SK-N-SH treated with all-trans-retinoic acid at 6 μM for 48 hours (cell line): ENCODE results near the gene PRAMEF11.
A peak's percentile ranks its signal among the peaks of the same experiment; 100 is the strongest.
"Not testable (repeated sequence)": the region's sequence is repeated elsewhere in the genome, so short reads cannot be mapped to it uniquely, and the experiment has no call there.

ENCODE experiments used
- ATAC-seq: fragments of 200-7000 bp; cut with Tn5 transposase; 3 replicates; pipeline ENCODE4 v1.9.1; 2020; ENCODE audit warnings: mild to moderate bottlenecking, moderate library complexity
- BACH2 ChIP-seq: fragments of 250-450 bp; sonication (Bioruptor Pico); IDR thresholded peaks from 2 replicates; pipeline ENCODE4 v1.9.0; 2021; ENCODE audit warnings: mild to moderate bottlenecking, borderline replicate concordance
- CSDC2 ChIP-seq: fragments of 250-450 bp; sonication (Bioruptor Pico); IDR thresholded peaks from 2 replicates; pipeline ENCODE4 v1.5.0; 2020; ENCODE audit warnings: mild to moderate bottlenecking, moderate library complexity
- CSRNP3 ChIP-seq: fragments of 250-450 bp; sonication (Bioruptor Pico); IDR thresholded peaks from 2 replicates; pipeline ENCODE4 v1.5.1; 2021; ENCODE audit warnings: mild to moderate bottlenecking, moderate library complexity
- ESRRG ChIP-seq: fragments of 250-450 bp; sonication (Bioruptor Pico); IDR thresholded peaks from 2 replicates; pipeline ENCODE4 v1.6.1; 2021; ENCODE audit warnings: mild to moderate bottlenecking
- GLIS3 ChIP-seq: fragments of 250-450 bp; sonication (Bioruptor Pico); IDR thresholded peaks from 2 replicates; pipeline ENCODE4 v1.5.0; 2020; ENCODE audit warnings: mild to moderate bottlenecking, moderate library complexity
- POU6F1 ChIP-seq: fragments of 250-450 bp; sonication (Bioruptor Pico); IDR thresholded peaks from 2 replicates; pipeline ENCODE4 v1.8.0; 2021; ENCODE audit warnings: low read depth, mild to moderate bottlenecking, moderate library complexity, borderline replicate concordance
- PPARA ChIP-seq: fragments of 250-450 bp; sonication (Bioruptor Pico); IDR thresholded peaks from 2 replicates; pipeline ENCODE4 v1.5.0; 2020; ENCODE audit warnings: mild to moderate bottlenecking, borderline replicate concordance
- SNAI2 ChIP-seq: fragments of 250-450 bp; sonication (Bioruptor Pico); IDR thresholded peaks from 2 replicates; pipeline ENCODE4 v1.5.0; 2020; ENCODE audit warnings: mild to moderate bottlenecking, moderate library complexity
- TOX ChIP-seq: fragments of 250-450 bp; sonication (Bioruptor Pico); IDR thresholded peaks from 2 replicates; pipeline ENCODE4 v1.8.0; 2021; ENCODE audit warnings: mild to moderate bottlenecking, moderate library complexity, borderline replicate concordance
- ZC3H10 ChIP-seq: fragments of 250-450 bp; sonication (Bioruptor Pico); IDR thresholded peaks from 2 replicates; pipeline ENCODE4 v1.5.1; 2021; ENCODE audit warnings: mild to moderate bottlenecking, moderate library complexity
- ZFP3 ChIP-seq: fragments of 250-450 bp; sonication (Bioruptor Pico); IDR thresholded peaks from 2 replicates; pipeline ENCODE4 v1.5.0; 2020; ENCODE audit warnings: mild to moderate bottlenecking, moderate library complexity
- ZFP30 ChIP-seq: fragments of 450-650 bp; formaldehyde crosslinking; IDR thresholded peaks from 2 replicates; pipeline ENCODE4 v1.5.0; 2022; ENCODE audit warnings: mild to moderate bottlenecking, moderate library complexity
- ZNF565 ChIP-seq: fragments of 450-650 bp; formaldehyde crosslinking; conservative IDR thresholded peaks from 2 replicates; pipeline ENCODE4 v1.5.0; 2020; ENCODE audit warnings: low read depth, mild to moderate bottlenecking, moderate library complexity
- ZNF70 ChIP-seq: fragments of 450-650 bp; formaldehyde crosslinking; IDR thresholded peaks from 2 replicates; pipeline ENCODE4 v1.5.0; 2020; ENCODE audit warnings: mild to moderate bottlenecking, moderate library complexity
- ZNF8 ChIP-seq: fragments of 450-650 bp; formaldehyde crosslinking; IDR thresholded peaks from 2 replicates; pipeline ENCODE4 v1.5.0; 2020; ENCODE audit warnings: mild to moderate bottlenecking, moderate library complexity
- TF ChIP-seq, protein P1 (sequence below): fragments of 250-450 bp; sonication (Bioruptor Pico); IDR thresholded peaks from 2 replicates; pipeline ENCODE4 v1.5.1; 2020; ENCODE audit warnings: low read depth, mild to moderate bottlenecking, moderate library complexity
- TF ChIP-seq, protein P2 (sequence below): fragments of 250-450 bp; sonication (Bioruptor Pico); IDR thresholded peaks from 2 replicates; pipeline ENCODE4 v1.5.0; 2020; ENCODE audit warnings: mild to moderate bottlenecking, moderate library complexity

Gene PRAMEF11

DNA sequence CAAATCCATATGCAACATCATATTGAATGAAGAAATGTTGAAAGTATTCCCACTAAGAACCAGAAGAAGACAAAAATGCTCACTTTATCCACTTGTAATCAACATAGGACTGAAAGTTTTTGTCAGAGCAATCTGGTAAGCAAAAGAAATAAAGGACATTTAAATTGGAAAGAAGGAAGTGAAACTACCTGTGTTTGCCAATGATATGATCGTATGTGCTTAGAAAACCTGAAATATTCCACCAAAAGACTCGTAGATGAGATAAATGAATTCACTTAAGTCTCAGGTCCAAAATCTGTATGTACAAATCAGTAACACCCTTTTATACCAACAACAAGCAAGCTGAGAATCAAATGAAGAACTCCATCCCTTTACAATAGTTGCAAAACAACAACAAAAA, 31.5 kb downstream of the PRAMEF11 start:
- ATAC-seq: no peak
- no peak for TF ChIP-seq GLIS3
- TF ChIP-seq POU6F1 (CRISPR knock-in tag): no peak
- no peak for TF ChIP-seq CSRNP3 (CRISPR knock-in tag)
- no peak for TF ChIP-seq ZFP30 (CRISPR knock-in tag)
- TF ChIP-seq SNAI2: no peak
- TF ChIP-seq CSDC2 (CRISPR knock-in tag): no peak
- TF ChIP-seq BACH2: no peak
- no peak for TF ChIP-seq ESRRG
- TF ChIP-seq, protein P1, sequence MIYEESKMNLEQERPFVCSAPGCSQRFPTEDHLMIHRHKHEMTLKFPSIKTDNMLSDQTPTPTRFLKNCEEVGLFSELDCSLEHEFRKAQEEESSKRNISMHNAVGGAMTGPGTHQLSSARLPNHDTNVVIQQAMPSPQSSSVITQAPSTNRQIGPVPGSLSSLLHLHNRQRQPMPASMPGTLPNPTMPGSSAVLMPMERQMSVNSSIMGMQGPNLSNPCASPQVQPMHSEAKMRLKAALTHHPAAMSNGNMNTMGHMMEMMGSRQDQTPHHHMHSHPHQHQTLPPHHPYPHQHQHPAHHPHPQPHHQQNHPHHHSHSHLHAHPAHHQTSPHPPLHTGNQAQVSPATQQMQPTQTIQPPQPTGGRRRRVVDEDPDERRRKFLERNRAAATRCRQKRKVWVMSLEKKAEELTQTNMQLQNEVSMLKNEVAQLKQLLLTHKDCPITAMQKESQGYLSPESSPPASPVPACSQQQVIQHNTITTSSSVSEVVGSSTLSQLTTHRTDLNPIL (CRISPR knock-in tag): no peak
- no peak for TF ChIP-seq ZC3H10 (CRISPR knock-in tag)
- TF ChIP-seq ZNF70 (CRISPR knock-in tag): no peak
- TF ChIP-seq, protein P2, sequence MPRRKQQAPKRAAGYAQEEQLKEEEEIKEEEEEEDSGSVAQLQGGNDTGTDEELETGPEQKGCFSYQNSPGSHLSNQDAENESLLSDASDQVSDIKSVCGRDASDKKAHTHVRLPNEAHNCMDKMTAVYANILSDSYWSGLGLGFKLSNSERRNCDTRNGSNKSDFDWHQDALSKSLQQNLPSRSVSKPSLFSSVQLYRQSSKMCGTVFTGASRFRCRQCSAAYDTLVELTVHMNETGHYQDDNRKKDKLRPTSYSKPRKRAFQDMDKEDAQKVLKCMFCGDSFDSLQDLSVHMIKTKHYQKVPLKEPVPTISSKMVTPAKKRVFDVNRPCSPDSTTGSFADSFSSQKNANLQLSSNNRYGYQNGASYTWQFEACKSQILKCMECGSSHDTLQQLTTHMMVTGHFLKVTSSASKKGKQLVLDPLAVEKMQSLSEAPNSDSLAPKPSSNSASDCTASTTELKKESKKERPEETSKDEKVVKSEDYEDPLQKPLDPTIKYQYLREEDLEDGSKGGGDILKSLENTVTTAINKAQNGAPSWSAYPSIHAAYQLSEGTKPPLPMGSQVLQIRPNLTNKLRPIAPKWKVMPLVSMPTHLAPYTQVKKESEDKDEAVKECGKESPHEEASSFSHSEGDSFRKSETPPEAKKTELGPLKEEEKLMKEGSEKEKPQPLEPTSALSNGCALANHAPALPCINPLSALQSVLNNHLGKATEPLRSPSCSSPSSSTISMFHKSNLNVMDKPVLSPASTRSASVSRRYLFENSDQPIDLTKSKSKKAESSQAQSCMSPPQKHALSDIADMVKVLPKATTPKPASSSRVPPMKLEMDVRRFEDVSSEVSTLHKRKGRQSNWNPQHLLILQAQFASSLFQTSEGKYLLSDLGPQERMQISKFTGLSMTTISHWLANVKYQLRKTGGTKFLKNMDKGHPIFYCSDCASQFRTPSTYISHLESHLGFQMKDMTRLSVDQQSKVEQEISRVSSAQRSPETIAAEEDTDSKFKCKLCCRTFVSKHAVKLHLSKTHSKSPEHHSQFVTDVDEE (CRISPR knock-in tag): no peak
- no peak for TF ChIP-seq PPARA (CRISPR knock-in tag)
- TF ChIP-seq ZFP3 (CRISPR knock-in tag): no peak

DNA sequence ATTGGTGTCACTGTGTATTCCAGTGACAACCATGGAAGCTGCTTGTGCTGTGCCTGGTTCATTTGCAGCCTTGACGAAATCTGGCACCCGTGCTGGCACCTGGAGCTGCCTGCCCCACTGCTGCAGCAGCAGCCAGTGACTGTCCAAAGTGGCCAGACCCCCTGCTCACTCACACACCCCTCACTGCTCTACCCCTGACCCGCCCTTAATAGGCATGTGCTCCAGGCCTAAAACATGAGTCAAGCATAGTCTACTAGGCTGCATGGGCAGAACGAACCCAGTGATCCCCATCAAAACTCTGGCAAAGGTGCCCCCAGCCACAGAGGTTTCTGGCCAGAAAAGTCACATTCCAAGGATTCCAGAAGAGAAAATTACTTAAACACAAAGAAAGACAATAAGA, 32.3 kb downstream of the PRAMEF11 start:
- TF ChIP-seq POU6F1 (CRISPR knock-in tag) (no peak), PPARA (CRISPR knock-in tag) (no peak), SNAI2 (no peak), ESRRG (no peak), TOX (CRISPR knock-in tag) (no peak), CSDC2 (CRISPR knock-in tag) (no peak), ZNF8 (CRISPR knock-in tag) (no peak), BACH2 (no peak), ZFP3 (CRISPR knock-in tag) (no peak), GLIS3 (no peak), ZNF565 (CRISPR knock-in tag) (no peak), ZNF70 (CRISPR knock-in tag) (no peak)
- TF ChIP-seq, protein P1 (CRISPR knock-in tag): no peak
- no peak for ATAC-seq

GRCh38 chr1:12791097-12791496, 40.1 kb downstream of the PRAMEF11 start, which contains the start of gene PRAMEF1:
TSS of gene PRAMEF1 (plus strand) at chr1:12791397. CDS start at chr1:12793228, 1,831 bp downstream.
- not testable (repeated sequence) for ATAC-seq

DNA sequence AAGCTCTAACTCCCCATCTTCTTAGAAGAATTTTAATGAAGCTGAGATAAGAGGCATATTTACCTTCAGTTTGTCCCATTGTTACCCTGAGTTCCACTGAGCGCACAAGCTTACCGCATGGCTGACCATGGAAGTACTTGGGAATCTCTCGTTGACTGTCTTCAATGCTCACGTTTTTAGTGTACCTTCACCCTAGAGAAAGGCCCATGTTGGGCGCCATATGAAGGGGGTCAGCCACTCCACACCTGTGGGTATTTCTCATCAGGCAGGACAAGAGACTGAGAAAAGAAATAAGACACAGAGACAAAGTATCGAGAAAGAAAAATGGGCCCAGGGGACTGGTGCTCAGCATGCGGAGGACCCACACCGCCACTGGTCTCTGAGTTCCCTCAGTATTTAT, 46.5 kb downstream of the PRAMEF11 start:
- not testable (repeated sequence) for ATAC-seq

DNA sequence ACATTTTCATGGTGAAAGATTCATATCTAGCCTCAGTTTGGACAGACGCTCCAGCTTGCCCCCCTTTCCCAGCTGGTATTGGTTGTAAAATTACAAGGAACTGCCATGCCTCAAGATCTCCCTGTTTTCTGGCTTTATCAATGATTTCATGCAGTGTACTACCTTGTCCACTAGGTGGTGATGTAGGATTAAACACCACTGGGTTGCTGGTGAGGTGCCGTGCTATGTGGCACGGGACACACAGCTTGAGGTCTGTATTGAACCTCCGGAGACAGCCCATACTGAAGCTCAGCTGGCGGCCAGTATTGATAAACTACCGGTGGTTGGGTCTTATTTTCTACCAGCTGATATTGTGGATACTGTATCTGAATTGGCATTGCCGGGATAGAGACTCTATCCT, 47.4 kb downstream of the PRAMEF11 start:
- 0 out of 3 replicates have a peak, but pooled peaks have one; percentile 41 for ATAC-seq

- not testable (repeated sequence) for ATAC-seq
Observed at GRCh38 chr1:12781488-12781887, 49.7 kb downstream of the PRAMEF11 start.
